Measurements from ENCODE around the gene PEPD.

PEPD gene

GRCh38 chr19:33426621-33427361 is 94.8 kb downstream of the PEPD start:
- DNase-seq (ENCODE audit: low read depth): no peak
- TF ChIP-seq, protein P1, sequence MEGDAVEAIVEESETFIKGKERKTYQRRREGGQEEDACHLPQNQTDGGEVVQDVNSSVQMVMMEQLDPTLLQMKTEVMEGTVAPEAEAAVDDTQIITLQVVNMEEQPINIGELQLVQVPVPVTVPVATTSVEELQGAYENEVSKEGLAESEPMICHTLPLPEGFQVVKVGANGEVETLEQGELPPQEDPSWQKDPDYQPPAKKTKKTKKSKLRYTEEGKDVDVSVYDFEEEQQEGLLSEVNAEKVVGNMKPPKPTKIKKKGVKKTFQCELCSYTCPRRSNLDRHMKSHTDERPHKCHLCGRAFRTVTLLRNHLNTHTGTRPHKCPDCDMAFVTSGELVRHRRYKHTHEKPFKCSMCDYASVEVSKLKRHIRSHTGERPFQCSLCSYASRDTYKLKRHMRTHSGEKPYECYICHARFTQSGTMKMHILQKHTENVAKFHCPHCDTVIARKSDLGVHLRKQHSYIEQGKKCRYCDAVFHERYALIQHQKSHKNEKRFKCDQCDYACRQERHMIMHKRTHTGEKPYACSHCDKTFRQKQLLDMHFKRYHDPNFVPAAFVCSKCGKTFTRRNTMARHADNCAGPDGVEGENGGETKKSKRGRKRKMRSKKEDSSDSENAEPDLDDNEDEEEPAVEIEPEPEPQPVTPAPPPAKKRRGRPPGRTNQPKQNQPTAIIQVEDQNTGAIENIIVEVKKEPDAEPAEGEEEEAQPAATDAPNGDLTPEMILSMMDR (IDR thresholded peaks at IDR 0.05; ENCODE audit: insufficient read depth, low read depth, low read length, missing control alignments): no peak

GRCh38 chr19:33424181-33424580 is 97.4 kb downstream of the PEPD start:
- TF ChIP-seq, protein P1 (IDR thresholded peaks at IDR 0.05; ENCODE audit: insufficient read depth, low read depth, low read length, missing control alignments): no peak
- DNase-seq (ENCODE audit: low read depth): no peak
- no peak overlapping the region for H3K4me3 ChIP-seq (ENCODE audit: low read length)

More at GRCh38 chr19:33426621-33427361, 94.8 kb downstream of the PEPD start:
- H3K4me3 ChIP-seq (ENCODE audit: low read length): no peak overlapping the region

GRCh38 chr19:33422369-33423180 is 99.0 kb downstream of the PEPD start:
- TF ChIP-seq, protein P1 (IDR thresholded peaks at IDR 0.05; ENCODE audit: insufficient read depth, low read depth, low read length, missing control alignments): no peak
- no peak overlapping the region for H3K4me3 ChIP-seq (ENCODE audit: low read length)
- no peak for DNase-seq (ENCODE audit: low read depth)

DNA sequence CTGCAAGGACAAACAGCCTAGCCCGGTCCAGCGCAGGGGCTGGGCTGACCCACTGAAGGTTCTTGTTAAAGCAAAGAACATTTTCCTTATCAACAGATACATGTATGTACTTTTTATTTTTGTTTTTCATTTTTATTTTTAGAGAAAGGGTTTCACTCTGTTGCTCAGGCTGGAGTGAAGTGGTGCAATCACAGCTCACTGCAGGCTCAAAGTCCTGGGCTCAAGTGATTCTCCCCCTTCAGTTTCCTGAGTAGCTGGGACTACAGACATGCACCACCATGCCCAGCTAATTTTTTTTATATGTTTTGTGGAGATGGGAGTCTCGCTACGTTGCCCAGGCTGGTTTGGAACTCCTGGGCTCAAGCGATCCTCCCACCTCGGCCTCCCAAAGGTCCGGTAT is 100.2 kb downstream of the PEPD start:
- TF ChIP-seq, protein P1 (IDR thresholded peaks at IDR 0.05; ENCODE audit: insufficient read depth, low read depth, low read length, missing control alignments): no peak

DNA sequence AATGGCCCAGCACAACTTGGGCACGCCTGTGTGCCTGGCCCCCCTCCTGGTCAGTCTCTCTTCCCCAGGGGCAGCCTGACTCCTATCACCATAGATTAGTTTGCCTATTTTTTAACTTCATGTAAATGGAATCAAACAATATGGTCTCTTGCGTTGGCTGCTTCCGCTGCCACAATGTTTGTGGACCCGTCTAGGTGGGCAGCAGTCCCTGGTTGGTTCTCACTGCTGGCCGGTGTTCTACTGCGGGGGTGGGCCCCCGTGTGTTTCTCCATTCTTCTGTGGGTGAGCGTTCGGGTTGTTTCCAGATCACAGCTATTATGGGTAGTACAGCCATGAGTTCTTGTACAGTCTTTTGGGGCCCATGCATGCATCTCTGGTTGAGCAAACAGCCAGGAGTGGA is 100.8 kb downstream of the PEPD start:
- TF ChIP-seq, protein P1 (IDR thresholded peaks at IDR 0.05; ENCODE audit: insufficient read depth, low read depth, low read length, missing control alignments): no peak
- DNase-seq (ENCODE audit: low read depth): no peak
- no peak overlapping the region for H3K4me3 ChIP-seq (ENCODE audit: low read length)

More for the DNA sequence above, 100.2 kb downstream of the PEPD start:
- H3K4me3 ChIP-seq (ENCODE audit: low read length): no peak overlapping the region
- no peak for DNase-seq (ENCODE audit: low read depth)

GRCh38 chr19:33419788-33420130 is 101.8 kb downstream of the PEPD start:
- DNase-seq (ENCODE audit: low read depth): no peak

More at GRCh38 chr19:33419788-33420130, 101.8 kb downstream of the PEPD start:
- no peak overlapping the region for H3K4me3 ChIP-seq (ENCODE audit: low read length)
- TF ChIP-seq, protein P1 (IDR thresholded peaks at IDR 0.05; ENCODE audit: insufficient read depth, low read depth, low read length, missing control alignments): no peak
